ENCODE data around the gene RAB10.
"Not testable (repeated sequence)": the region's sequence is repeated elsewhere in the genome, so short reads cannot be mapped to it uniquely, and the experiment has no call there.

DNA sequence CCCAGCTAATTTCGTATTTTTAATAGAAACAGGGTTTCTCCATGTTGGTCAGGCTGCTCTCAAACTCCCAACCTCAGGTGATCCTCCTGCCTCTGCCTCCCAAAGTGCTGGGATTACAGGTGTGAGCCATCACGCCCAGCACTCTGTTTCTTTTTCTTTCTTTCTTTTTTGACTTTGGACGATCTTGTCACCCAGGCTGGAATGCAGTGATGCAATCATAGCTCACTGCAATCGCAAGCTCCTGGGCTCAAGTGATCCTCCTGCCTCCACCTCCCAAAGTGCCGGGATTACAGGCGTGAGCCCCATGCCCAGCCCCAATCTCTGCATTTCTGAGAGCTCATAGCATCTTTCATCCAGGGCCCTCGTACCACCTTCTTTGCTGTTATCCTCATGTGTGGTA lies 34.5 kb upstream of the RAB10 start:
- TF ChIP-seq, protein P1, sequence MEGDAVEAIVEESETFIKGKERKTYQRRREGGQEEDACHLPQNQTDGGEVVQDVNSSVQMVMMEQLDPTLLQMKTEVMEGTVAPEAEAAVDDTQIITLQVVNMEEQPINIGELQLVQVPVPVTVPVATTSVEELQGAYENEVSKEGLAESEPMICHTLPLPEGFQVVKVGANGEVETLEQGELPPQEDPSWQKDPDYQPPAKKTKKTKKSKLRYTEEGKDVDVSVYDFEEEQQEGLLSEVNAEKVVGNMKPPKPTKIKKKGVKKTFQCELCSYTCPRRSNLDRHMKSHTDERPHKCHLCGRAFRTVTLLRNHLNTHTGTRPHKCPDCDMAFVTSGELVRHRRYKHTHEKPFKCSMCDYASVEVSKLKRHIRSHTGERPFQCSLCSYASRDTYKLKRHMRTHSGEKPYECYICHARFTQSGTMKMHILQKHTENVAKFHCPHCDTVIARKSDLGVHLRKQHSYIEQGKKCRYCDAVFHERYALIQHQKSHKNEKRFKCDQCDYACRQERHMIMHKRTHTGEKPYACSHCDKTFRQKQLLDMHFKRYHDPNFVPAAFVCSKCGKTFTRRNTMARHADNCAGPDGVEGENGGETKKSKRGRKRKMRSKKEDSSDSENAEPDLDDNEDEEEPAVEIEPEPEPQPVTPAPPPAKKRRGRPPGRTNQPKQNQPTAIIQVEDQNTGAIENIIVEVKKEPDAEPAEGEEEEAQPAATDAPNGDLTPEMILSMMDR (conservative IDR thresholded peaks at IDR 0.05; ENCODE audit: low read depth in 2 of 2): not testable (repeated sequence)
- not testable (repeated sequence) for TF ChIP-seq STAT1 (IDR thresholded peaks at IDR 0.05; ENCODE audit: unreplicated experiment)

Measured in GM23338 (cell line).